HG02973 (cell line): Measurements from ENCODE around the gene PLOD3.

Experiments used
- ATAC-seq: cut with Tn5 transposase; IDR thresholded peaks from one replicate; pipeline ENCODE4 v1.9.1; 2021; ENCODE audit warnings: moderate library complexity; ENCODE audit not compliant: unreplicated experiment

PLOD3 gene

GRCh38 chr7:101239191-101239950 is 22.0 kb upstream of the PLOD3 start:
- ATAC-seq: no peak

GRCh38 chr7:101238226-101239182 is 21.1 kb upstream of the PLOD3 start:
- ATAC-seq: no peak

GRCh38 chr7:101237206-101238067 is 20.1 kb upstream of the PLOD3 start, which contains the start of gene CLDN15:
TSS of gene CLDN15 (minus strand) at chr7:101237802. CDS start at chr7:101237581, 221 bp downstream.
- ATAC-seq: no peak

- ATAC-seq: no peak
These were observed 19.0 kb upstream of the PLOD3 start for GRCh38 chr7:101236292-101236835.

- ATAC-seq: no peak
These were observed 18.1 kb upstream of the PLOD3 start for GRCh38 chr7:101235522-101235921.

GRCh38 chr7:101235050-101235449 is 17.7 kb upstream of the PLOD3 start:
- no peak for ATAC-seq

GRCh38 chr7:101234636-101235035 is 17.3 kb upstream of the PLOD3 start:
- no peak for ATAC-seq

- no peak for ATAC-seq
These were observed 16.6 kb upstream of the PLOD3 start for GRCh38 chr7:101233907-101234547.

GRCh38 chr7:101232141-101232850 is 14.9 kb upstream of the PLOD3 start:
- ATAC-seq: no peak

GRCh38 chr7:101231644-101232043 is 14.3 kb upstream of the PLOD3 start:
- no peak for ATAC-seq

GRCh38 chr7:101226721-101227120 is 9.3 kb upstream of the PLOD3 start:
- no peak for ATAC-seq

GRCh38 chr7:101225650-101226049 is 8.3 kb upstream of the PLOD3 start:
- no peak for ATAC-seq

GRCh38 chr7:101223528-101223927 is 6.1 kb upstream of the PLOD3 start:
- ATAC-seq: no peak

- ATAC-seq: no peak
These were observed 5.0 kb upstream of the PLOD3 start for GRCh38 chr7:101222275-101222830.

- no peak for ATAC-seq
These were observed 2.9 kb upstream of the PLOD3 start for GRCh38 chr7:101220295-101220694.

- no peak for ATAC-seq
These were observed 1.1 kb upstream of the PLOD3 start for GRCh38 chr7:101218236-101219125.

GRCh38 chr7:101216860-101217387 is 457 bp downstream of the PLOD3 start:
- peak; percentile 24 for ATAC-seq
